ENCODE data around the gene RBM28.

DNA sequence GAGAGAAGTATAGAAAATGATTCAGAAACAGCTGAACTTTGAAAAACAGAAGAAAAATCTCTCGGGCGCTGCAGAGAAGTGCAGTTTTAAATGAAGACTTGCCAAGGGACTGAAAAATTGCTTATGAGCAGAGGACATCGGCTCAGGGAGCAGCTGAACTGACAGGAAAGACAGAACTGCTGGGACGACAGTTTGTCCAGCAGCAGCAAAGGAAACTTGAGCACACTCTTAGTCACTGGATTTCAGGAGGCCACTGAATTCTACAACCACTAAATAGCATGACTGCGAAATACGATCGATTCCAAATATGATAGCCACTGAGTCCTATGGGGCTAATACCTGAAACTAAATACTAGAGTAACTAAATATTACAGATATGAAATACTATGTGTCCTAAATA is 59.6 kb downstream of the RBM28 start:
- TF ChIP-seq, protein P1, sequence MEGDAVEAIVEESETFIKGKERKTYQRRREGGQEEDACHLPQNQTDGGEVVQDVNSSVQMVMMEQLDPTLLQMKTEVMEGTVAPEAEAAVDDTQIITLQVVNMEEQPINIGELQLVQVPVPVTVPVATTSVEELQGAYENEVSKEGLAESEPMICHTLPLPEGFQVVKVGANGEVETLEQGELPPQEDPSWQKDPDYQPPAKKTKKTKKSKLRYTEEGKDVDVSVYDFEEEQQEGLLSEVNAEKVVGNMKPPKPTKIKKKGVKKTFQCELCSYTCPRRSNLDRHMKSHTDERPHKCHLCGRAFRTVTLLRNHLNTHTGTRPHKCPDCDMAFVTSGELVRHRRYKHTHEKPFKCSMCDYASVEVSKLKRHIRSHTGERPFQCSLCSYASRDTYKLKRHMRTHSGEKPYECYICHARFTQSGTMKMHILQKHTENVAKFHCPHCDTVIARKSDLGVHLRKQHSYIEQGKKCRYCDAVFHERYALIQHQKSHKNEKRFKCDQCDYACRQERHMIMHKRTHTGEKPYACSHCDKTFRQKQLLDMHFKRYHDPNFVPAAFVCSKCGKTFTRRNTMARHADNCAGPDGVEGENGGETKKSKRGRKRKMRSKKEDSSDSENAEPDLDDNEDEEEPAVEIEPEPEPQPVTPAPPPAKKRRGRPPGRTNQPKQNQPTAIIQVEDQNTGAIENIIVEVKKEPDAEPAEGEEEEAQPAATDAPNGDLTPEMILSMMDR (IDR thresholded peaks at IDR 0.05) = no peak
- TF ChIP-seq EP300 (IDR thresholded peaks at IDR 0.05; ENCODE audit: low read depth) (no peak), POLR2A (IDR thresholded peaks at IDR 0.05) (no peak), POLR2AphosphoS5 (IDR thresholded peaks at IDR 0.05) (no peak)

Measured in transverse colon (tissue), 4 donors.